CD4-positive, alpha-beta T cell treated with Interleukin-21 for 1 hour (primary cell): ENCODE data around the gene TWF2.
"Not testable (repeated sequence)": the region's sequence is repeated elsewhere in the genome, so short reads cannot be mapped to it uniquely, and the experiment has no call there.

Experiments
- DNase-seq: peaks from one replicate; pipeline ENCODE4 v3.0.0-alpha.2; 2020

TWF2 gene

GRCh38 chr3:52238761-52239701, at the start of gene TWF2:
TWF2 (minus strand) TSS chr3:52239158; CDS start chr3:52239016, 142 bp downstream.
- peak; percentile 86 for DNase-seq

- no peak for DNase-seq
Measured at GRCh38 chr3:52288674-52289073, 49.7 kb upstream of the TWF2 start.

GRCh38 chr3:52286777-52287110, 47.8 kb upstream of the TWF2 start:
- DNase-seq = no peak

- DNase-seq = not testable (repeated sequence)
Measured at GRCh38 chr3:52284051-52284450, 45.1 kb upstream of the TWF2 start.

- no peak for DNase-seq
Measured at GRCh38 chr3:52283306-52283705, 44.3 kb upstream of the TWF2 start.

- peak; percentile 71 for DNase-seq
Measured at GRCh38 chr3:52281981-52282801, 43.2 kb upstream of the TWF2 start.

GRCh38 chr3:52280050-52280461, 41.1 kb upstream of the TWF2 start:
- no peak for DNase-seq

- DNase-seq = peak; percentile 46
Measured at GRCh38 chr3:52279596-52279995, 40.6 kb upstream of the TWF2 start.

- peak; percentile 96 for DNase-seq
Measured at GRCh38 chr3:52278510-52279069, 39.6 kb upstream of the TWF2 start, which contains the start of gene WDR82. WDR82 (minus strand) TSS chr3:52278649; CDS start chr3:52278361, 288 bp downstream.

GRCh38 chr3:52277972-52278509, 39.1 kb upstream of the TWF2 start:
- DNase-seq = no peak

- peak; percentile 75 for DNase-seq
Measured at GRCh38 chr3:52277071-52277964, 38.4 kb upstream of the TWF2 start.

GRCh38 chr3:52274781-52275180, 35.8 kb upstream of the TWF2 start:
- DNase-seq = not testable (repeated sequence)

GRCh38 chr3:52272831-52273230, 33.9 kb upstream of the TWF2 start:
- peak; percentile 32 for DNase-seq

- not testable (repeated sequence) for DNase-seq
Measured at GRCh38 chr3:52272172-52272571, 33.2 kb upstream of the TWF2 start.

GRCh38 chr3:52270252-52270754, 31.3 kb upstream of the TWF2 start:
- DNase-seq = no peak

- no peak for DNase-seq
Measured at GRCh38 chr3:52269776-52270175, 30.8 kb upstream of the TWF2 start.

GRCh38 chr3:52268036-52268435, 29.1 kb upstream of the TWF2 start:
- peak; percentile 64 for DNase-seq

GRCh38 chr3:52265387-52265786, 26.4 kb upstream of the TWF2 start:
- DNase-seq = no peak

- no peak for DNase-seq
Measured at GRCh38 chr3:52262447-52262846, 23.5 kb upstream of the TWF2 start.

- DNase-seq = no peak
Measured at GRCh38 chr3:52259448-52259847, 20.5 kb upstream of the TWF2 start.

- no peak for DNase-seq
Measured at GRCh38 chr3:52259035-52259434, 20.1 kb upstream of the TWF2 start.

- no peak for DNase-seq
Measured at GRCh38 chr3:52257911-52258310, 19.0 kb upstream of the TWF2 start.
